HFF-Myc (cell line): ENCODE results near the gene EEF1G.

ENCODE experiments used
- DNase-seq: peaks from one replicate; pipeline ENCODE4 v3.0.0-alpha.2; 2011; ENCODE audit warnings: low read depth; ENCODE audit errors: extremely low read depth
- H3K4me3 ChIP-seq: replicated peaks from 2 replicates; pipeline ENCODE4 v1.5.1; 2011; ENCODE audit warnings: low read depth, mild to moderate bottlenecking, control low read depth, low read length
- CTCF ChIP-seq: IDR thresholded peaks from 2 replicates; pipeline ENCODE4 v1.5.1; 2012; ENCODE audit warnings: mild to moderate bottlenecking, low read depth, low read length, control low read depth; ENCODE audit errors: missing control alignments

EEF1G gene

DNA sequence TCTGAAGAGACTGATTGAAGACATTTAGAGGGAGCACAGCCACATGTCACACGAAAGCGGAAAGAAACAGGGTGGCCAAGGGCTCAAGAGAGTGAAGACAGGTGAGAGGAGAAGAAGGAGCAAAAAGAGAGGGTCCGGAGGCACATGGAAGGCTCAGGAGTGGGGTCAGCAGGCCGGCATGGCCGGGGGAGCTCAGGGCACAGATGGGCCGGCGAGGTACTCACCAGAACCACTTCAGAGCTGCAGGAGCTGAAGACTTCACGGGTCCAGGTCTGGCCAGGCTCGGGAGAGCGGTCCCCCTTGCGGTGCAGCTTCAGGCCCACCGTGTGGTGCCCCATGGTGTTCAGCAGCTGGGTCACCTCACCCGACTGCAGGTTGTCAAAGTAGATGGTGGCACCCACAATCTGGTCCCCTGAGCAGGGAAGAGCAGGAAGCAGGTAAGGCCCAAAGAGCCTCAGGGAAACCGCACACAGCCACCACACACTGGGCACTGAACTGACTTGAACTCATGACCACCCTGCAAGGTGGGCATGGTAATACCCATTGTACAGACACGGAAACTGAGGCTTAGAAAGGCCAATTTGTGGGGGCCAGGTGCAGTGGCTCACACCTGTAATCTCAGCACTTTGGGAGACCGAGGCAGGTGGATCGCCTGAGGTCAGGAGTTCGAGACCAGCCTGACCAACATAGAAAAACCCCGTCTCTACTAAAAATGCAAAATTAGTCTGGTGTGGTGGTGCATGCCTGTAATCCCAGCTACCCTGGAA is 38.7 kb downstream of the EEF1G start:
- no peak overlapping the region for H3K4me3 ChIP-seq
- TF ChIP-seq CTCF = no peak
- no peak for DNase-seq

DNA sequence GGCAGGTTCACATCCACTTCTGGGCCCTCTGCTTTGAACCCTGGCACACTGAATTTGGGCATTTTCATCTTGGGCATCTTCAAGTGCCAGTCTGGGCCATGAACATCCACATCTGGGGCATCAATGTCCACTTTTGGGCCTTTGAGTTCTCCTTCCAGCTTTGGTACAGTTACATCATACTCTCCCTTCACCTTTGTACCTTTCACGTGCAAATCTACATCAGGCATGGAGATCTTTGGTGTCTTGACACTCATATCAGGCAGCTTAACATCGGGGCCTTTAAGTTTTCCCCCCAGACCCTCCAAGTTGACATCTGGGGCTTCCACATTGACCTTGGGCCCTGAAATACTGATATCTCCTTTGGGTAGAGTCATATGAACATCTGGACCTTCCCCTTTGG is 41.6 kb downstream of the EEF1G start:
- H3K4me3 ChIP-seq = no peak overlapping the region
- TF ChIP-seq CTCF = no peak
- no peak for DNase-seq

- no peak overlapping the region for H3K4me3 ChIP-seq
- no peak for DNase-seq
- no peak for TF ChIP-seq CTCF
Measured at GRCh38 chr11:62516736-62517371, 56.8 kb downstream of the EEF1G start.

GRCh38 chr11:62514151-62514550 is 59.5 kb downstream of the EEF1G start:
- no peak overlapping the region for H3K4me3 ChIP-seq
- DNase-seq = no peak
- no peak for TF ChIP-seq CTCF

GRCh38 chr11:62513626-62514025 is 60.1 kb downstream of the EEF1G start:
- no peak for DNase-seq
- TF ChIP-seq CTCF = no peak
- no peak overlapping the region for H3K4me3 ChIP-seq

DNA sequence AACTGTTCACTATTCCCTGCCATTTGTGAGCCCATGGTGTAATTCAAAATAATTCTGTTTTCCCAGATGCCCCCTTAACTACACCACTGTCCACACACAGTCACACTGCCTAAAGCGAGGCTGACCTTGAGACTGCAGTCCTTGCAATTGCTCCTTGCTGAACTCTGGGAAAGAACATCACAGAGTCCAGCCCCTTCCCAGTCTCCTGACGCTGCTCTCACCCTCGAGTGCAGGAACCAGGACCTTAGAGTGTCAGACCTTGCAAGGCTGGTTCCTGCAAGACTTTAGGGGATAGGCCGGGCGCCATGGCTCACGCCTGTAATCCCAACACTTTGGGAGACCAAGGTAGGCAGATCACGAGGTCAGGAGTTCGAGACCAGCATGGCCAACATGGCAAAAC is 60.7 kb downstream of the EEF1G start:
- H3K4me3 ChIP-seq = no peak overlapping the region
- TF ChIP-seq CTCF = no peak
- no peak for DNase-seq
